ENCODE measurements around the gene NAB2. TPM values are rescaled to one million over a fixed set of nuclear protein-coding genes. Genes with fewer than 3 reads are reported as not detected.
"Not testable (repeated sequence)": the region's sequence is repeated elsewhere in the genome, so short reads cannot be mapped to it uniquely, and the experiment has no call there.

Gene NAB2
- polyA plus RNA-seq, 1 donor (not counting 4 experiments of a cell fraction or from before 2014, with no cell fraction given) = 22.0 TPM

- H3K9me3 ChIP-seq (ENCODE audit: control insufficient read depth, low read depth, low read length) = no peaks in the 10 kb centered on the region
- dilution Hi-C loops (cut with MboI; ENCODE audit: extremely low pct_ligation_motif_present, low sequenced_read_pairs) = no loop called here
- DNase-seq (ENCODE audit: low read depth, low spot score) (no peak), FAIRE-seq (no peak)
- no peak within 1 kb of the TSS for H3K4me3 ChIP-seq (ENCODE audit: control insufficient read depth in 2 of 3, extremely low read depth in 1 of 3, insufficient read depth in 2 of 3, low read depth in 1 of 3, low read length in 3 of 3)
- H3K9me1 ChIP-seq (ENCODE audit: control insufficient read depth, extremely low read depth, insufficient read depth, low read length) = no peaks in the 10 kb centered on the region
- no peak within 1 kb of the TSS for H3K9ac ChIP-seq (ENCODE audit: control insufficient read depth, extremely low read depth, insufficient read depth, low read length)
- H3K36me3 ChIP-seq (ENCODE audit: control insufficient read depth in 2 of 2, extremely low read depth in 1 of 2, insufficient read depth in 2 of 2, low read length in 2 of 2) = no peaks in the 10 kb centered on the region
- H3K4me2 ChIP-seq (ENCODE audit: control insufficient read depth, extremely low read depth, insufficient read depth, low read depth, low read length) = no peak within 1 kb of the TSS
- TF ChIP-seq EZH2 (IDR thresholded peaks at IDR 0.05; ENCODE audit: low read length) = no peak
- TF ChIP-seq, protein P1, sequence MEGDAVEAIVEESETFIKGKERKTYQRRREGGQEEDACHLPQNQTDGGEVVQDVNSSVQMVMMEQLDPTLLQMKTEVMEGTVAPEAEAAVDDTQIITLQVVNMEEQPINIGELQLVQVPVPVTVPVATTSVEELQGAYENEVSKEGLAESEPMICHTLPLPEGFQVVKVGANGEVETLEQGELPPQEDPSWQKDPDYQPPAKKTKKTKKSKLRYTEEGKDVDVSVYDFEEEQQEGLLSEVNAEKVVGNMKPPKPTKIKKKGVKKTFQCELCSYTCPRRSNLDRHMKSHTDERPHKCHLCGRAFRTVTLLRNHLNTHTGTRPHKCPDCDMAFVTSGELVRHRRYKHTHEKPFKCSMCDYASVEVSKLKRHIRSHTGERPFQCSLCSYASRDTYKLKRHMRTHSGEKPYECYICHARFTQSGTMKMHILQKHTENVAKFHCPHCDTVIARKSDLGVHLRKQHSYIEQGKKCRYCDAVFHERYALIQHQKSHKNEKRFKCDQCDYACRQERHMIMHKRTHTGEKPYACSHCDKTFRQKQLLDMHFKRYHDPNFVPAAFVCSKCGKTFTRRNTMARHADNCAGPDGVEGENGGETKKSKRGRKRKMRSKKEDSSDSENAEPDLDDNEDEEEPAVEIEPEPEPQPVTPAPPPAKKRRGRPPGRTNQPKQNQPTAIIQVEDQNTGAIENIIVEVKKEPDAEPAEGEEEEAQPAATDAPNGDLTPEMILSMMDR (optimal IDR thresholded peaks at IDR 0.05 in 1 of 3, IDR thresholded peaks at IDR 0.05 in 1 of 3, conservative IDR thresholded peaks at IDR 0.05 in 1 of 3; ENCODE audit: extremely low read depth in 1 of 3, insufficient read depth in 2 of 3, low read length in 3 of 3) = no peak
- no peak within 1 kb of the TSS for H2AFZ ChIP-seq (ENCODE audit: control insufficient read depth, low read length)
- no peaks in the 10 kb centered on the region for H4K20me1 ChIP-seq (ENCODE audit: control insufficient read depth, extremely low read depth, insufficient read depth, low read length)
- peaks cover 20% of the 10 kb centered on the region for H3K27me3 ChIP-seq (ENCODE audit: control insufficient read depth, extremely low read depth, insufficient read depth, low read length)
- H3K27ac ChIP-seq (ENCODE audit: control insufficient read depth, insufficient read depth, low read length) = no peak within 1 kb of the TSS
- H3K79me2 ChIP-seq (ENCODE audit: control insufficient read depth, insufficient read depth, low read length) = no peaks in the 10 kb centered on the region
- H3K4me1 ChIP-seq (ENCODE audit: control insufficient read depth, extremely low read depth, insufficient read depth, low read length) = no peaks in the 10 kb centered on the region
These were observed 39.0 kb upstream of the NAB2 start, which contains the start of gene MYO1A for GRCh38 chr12:57049890-57050289. TSS of gene MYO1A (minus strand) at chr12:57050129. CDS start at chr12:57048323, 1,806 bp downstream.

DNA sequence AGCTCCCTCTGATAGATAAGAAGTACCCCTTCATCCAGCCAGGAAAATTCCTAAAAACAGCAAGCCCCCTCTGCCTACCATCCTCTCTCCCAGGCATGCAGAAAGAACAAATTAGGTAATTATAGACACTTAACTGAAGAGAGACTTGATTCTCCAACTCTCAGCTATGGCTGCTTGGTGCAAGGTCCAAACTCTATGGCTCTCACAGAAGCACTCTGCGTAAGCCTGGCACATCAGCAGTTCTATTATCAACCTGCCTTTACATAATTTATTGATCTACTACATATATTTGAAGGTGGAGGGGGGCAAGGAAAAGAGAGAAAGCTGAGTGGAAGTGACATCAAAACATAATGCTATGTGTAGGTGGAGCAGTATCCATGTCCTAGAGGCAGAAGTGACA, 37.9 kb upstream of the NAB2 start:
- TF ChIP-seq, protein P1 (optimal IDR thresholded peaks at IDR 0.05 in 1 of 3, IDR thresholded peaks at IDR 0.05 in 1 of 3, conservative IDR thresholded peaks at IDR 0.05 in 1 of 3; ENCODE audit: extremely low read depth in 1 of 3, insufficient read depth in 2 of 3, low read length in 3 of 3) = no peak
- TF ChIP-seq EZH2 (IDR thresholded peaks at IDR 0.05; ENCODE audit: low read length) = no peak
- H3K9me3 ChIP-seq (ENCODE audit: control insufficient read depth, low read depth, low read length) = no peaks in the 10 kb centered on the region
- H2AFZ ChIP-seq (ENCODE audit: control insufficient read depth, low read length) = no peak overlapping the region
- no peak overlapping the region for H3K4me2 ChIP-seq (ENCODE audit: control insufficient read depth, extremely low read depth, insufficient read depth, low read depth, low read length)
- dilution Hi-C loops (cut with MboI; ENCODE audit: extremely low pct_ligation_motif_present, low sequenced_read_pairs) = no loop called here
- H3K4me1 ChIP-seq (ENCODE audit: control insufficient read depth, extremely low read depth, insufficient read depth, low read length) = no peaks in the 10 kb centered on the region
- H4K20me1 ChIP-seq (ENCODE audit: control insufficient read depth, extremely low read depth, insufficient read depth, low read length) = no peaks in the 10 kb centered on the region
- no peak overlapping the region for H3K4me3 ChIP-seq (ENCODE audit: control insufficient read depth in 2 of 3, extremely low read depth in 1 of 3, insufficient read depth in 2 of 3, low read depth in 1 of 3, low read length in 3 of 3)
- H3K36me3 ChIP-seq (ENCODE audit: control insufficient read depth in 2 of 2, extremely low read depth in 1 of 2, insufficient read depth in 2 of 2, low read length in 2 of 2) = peaks cover 0 to 2% of the 10 kb centered on the region in 2 experiments
- no peaks in the 10 kb centered on the region for H3K9me1 ChIP-seq (ENCODE audit: control insufficient read depth, extremely low read depth, insufficient read depth, low read length)
- FAIRE-seq (no peak), DNase-seq (ENCODE audit: low read depth, low spot score) (no peak)
- H3K9ac ChIP-seq (ENCODE audit: control insufficient read depth, extremely low read depth, insufficient read depth, low read length) = no peak overlapping the region
- no peaks in the 10 kb centered on the region for H3K79me2 ChIP-seq (ENCODE audit: control insufficient read depth, insufficient read depth, low read length)
- H3K27me3 ChIP-seq (ENCODE audit: control insufficient read depth, extremely low read depth, insufficient read depth, low read length) = peaks cover 20% of the 10 kb centered on the region
- H3K27ac ChIP-seq (ENCODE audit: control insufficient read depth, insufficient read depth, low read length) = no peak overlapping the region

DNA sequence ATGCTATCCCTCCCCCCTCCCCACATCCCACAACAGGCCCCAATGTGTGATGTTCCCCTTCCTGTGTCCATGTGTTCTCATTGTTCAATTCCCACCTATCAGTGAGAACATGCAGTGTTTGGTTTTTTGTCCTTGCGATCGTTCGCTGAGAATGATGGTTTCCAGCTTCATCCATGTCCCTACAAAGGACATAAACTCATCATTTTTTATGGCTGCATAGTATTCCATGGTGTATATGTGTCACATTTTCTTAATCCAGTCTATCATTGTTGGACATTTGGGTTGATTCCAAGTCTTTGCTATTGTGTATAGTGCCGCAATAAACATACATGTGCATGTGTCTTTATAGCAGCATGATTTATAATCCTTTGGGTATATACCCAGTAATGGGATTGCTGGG, 35.8 kb upstream of the NAB2 start:
- H3K36me3 ChIP-seq (ENCODE audit: control insufficient read depth in 2 of 2, extremely low read depth in 1 of 2, insufficient read depth in 2 of 2, low read length in 2 of 2) = peaks cover 3 to 11% of the 10 kb centered on the region in 2 experiments
- FAIRE-seq; H3K9me1 ChIP-seq (ENCODE audit: control insufficient read depth, extremely low read depth, insufficient read depth, low read length); DNase-seq (ENCODE audit: low read depth, low spot score); H3K27me3 ChIP-seq (ENCODE audit: control insufficient read depth, extremely low read depth, insufficient read depth, low read length); H3K4me1 ChIP-seq (ENCODE audit: control insufficient read depth, extremely low read depth, insufficient read depth, low read length); H3K27ac ChIP-seq (ENCODE audit: control insufficient read depth, insufficient read depth, low read length); H4K20me1 ChIP-seq (ENCODE audit: control insufficient read depth, extremely low read depth, insufficient read depth, low read length); H3K4me2 ChIP-seq (ENCODE audit: control insufficient read depth, extremely low read depth, insufficient read depth, low read depth, low read length); H3K9me3 ChIP-seq (ENCODE audit: control insufficient read depth, low read depth, low read length); dilution Hi-C loops (cut with MboI; ENCODE audit: extremely low pct_ligation_motif_present, low sequenced_read_pairs); H2AFZ ChIP-seq (ENCODE audit: control insufficient read depth, low read length); H3K9ac ChIP-seq (ENCODE audit: control insufficient read depth, extremely low read depth, insufficient read depth, low read length); H3K4me3 ChIP-seq (ENCODE audit: control insufficient read depth in 2 of 3, extremely low read depth in 1 of 3, insufficient read depth in 2 of 3, low read depth in 1 of 3, low read length in 3 of 3); H3K79me2 ChIP-seq (ENCODE audit: control insufficient read depth, insufficient read depth, low read length): not testable (repeated sequence)

DNA sequence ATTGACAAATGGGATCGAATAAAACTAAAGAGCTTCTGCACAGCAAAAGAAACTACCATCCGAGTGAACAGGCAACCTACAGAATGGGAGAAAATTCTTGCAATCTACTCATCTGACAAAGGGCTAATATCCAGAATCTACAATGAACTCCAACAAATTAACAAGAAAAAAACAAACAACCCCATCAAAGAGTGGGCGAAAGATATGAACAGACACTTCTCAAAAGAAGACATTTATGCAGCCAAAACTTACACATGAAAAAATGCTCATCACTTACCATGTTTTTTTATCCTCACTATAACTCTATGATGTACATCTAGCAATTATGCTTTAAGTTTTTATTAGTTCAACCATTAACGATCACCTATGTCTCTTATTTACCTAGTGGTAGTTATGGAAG, 35.0 kb upstream of the NAB2 start:
- H3K36me3 ChIP-seq (ENCODE audit: control insufficient read depth in 2 of 2, extremely low read depth in 1 of 2, insufficient read depth in 2 of 2, low read length in 2 of 2) = peaks cover 7 to 18% of the 10 kb centered on the region in 2 experiments
- H3K79me2 ChIP-seq (ENCODE audit: control insufficient read depth, insufficient read depth, low read length); H3K27me3 ChIP-seq (ENCODE audit: control insufficient read depth, extremely low read depth, insufficient read depth, low read length); H3K4me2 ChIP-seq (ENCODE audit: control insufficient read depth, extremely low read depth, insufficient read depth, low read depth, low read length); H2AFZ ChIP-seq (ENCODE audit: control insufficient read depth, low read length); H3K4me1 ChIP-seq (ENCODE audit: control insufficient read depth, extremely low read depth, insufficient read depth, low read length); H3K4me3 ChIP-seq (ENCODE audit: control insufficient read depth in 2 of 3, extremely low read depth in 1 of 3, insufficient read depth in 2 of 3, low read depth in 1 of 3, low read length in 3 of 3); H3K27ac ChIP-seq (ENCODE audit: control insufficient read depth, insufficient read depth, low read length); H3K9ac ChIP-seq (ENCODE audit: control insufficient read depth, extremely low read depth, insufficient read depth, low read length); DNase-seq (ENCODE audit: low read depth, low spot score); dilution Hi-C loops (cut with MboI; ENCODE audit: extremely low pct_ligation_motif_present, low sequenced_read_pairs); H3K9me3 ChIP-seq (ENCODE audit: control insufficient read depth, low read depth, low read length); FAIRE-seq; H4K20me1 ChIP-seq (ENCODE audit: control insufficient read depth, extremely low read depth, insufficient read depth, low read length); H3K9me1 ChIP-seq (ENCODE audit: control insufficient read depth, extremely low read depth, insufficient read depth, low read length): not testable (repeated sequence)

Measured in keratinocyte (primary cell).